Nephron progenitor cell (in vitro differentiated cells): ENCODE results near the gene ABT1.

Experiments
- DNase-seq: peaks from one replicate; pipeline ENCODE4 v3.0.0; 2021
- H3K27ac Mint-ChIP-seq: 2 replicates; pipeline ENCODE4 v1.8.0; 2021; ENCODE audit warnings: mild to moderate bottlenecking, moderate library complexity, mixed read lengths
- H3K27me3 Mint-ChIP-seq: 2 replicates; pipeline ENCODE4 v1.8.0; 2021; ENCODE audit warnings: mild to moderate bottlenecking, low read depth, mixed read lengths; ENCODE audit not compliant: poor library complexity
- H3K36me3 Mint-ChIP-seq: 2 replicates; pipeline ENCODE4 v1.8.0; 2021; ENCODE audit warnings: low read depth, mixed read lengths
- H3K4me1 Mint-ChIP-seq: 2 replicates; pipeline ENCODE4 v1.8.0; 2021; ENCODE audit warnings: mixed read lengths
- H3K4me3 Mint-ChIP-seq: 2 replicates; pipeline ENCODE4 v1.8.0; 2021; ENCODE audit warnings: mild to moderate bottlenecking, moderate library complexity, mixed read lengths
- H3K9me3 Mint-ChIP-seq: 2 replicates; pipeline ENCODE4 v1.8.0; 2021; ENCODE audit warnings: mild to moderate bottlenecking, moderate library complexity, mixed read lengths
- CTCF ChIP-seq: fragments of 200-600 bp; sonication (generic); IDR thresholded peaks from 2 replicates; pipeline ENCODE4 v1.5.0; 2021; ENCODE audit warnings: antibody characterized with exemption

The ABT1 gene

GRCh38 chr6:26561533-26562466 is 35.0 kb upstream of the ABT1 start:
- H3K36me3 Mint-ChIP-seq = no peaks in the 10 kb centered on the region
- TF ChIP-seq CTCF = no peak
- peaks cover 22% of the 10 kb centered on the region for H3K9me3 Mint-ChIP-seq
- H3K27ac Mint-ChIP-seq = no peak overlapping the region
- DNase-seq = no peak
- H3K4me1 Mint-ChIP-seq = no peaks in the 10 kb centered on the region
- H3K27me3 Mint-ChIP-seq = peaks cover 14% of the 10 kb centered on the region
- H3K4me3 Mint-ChIP-seq = no peak overlapping the region

- no peak for DNase-seq
- H3K27ac Mint-ChIP-seq = no peak overlapping the region
- peaks cover 23% of the 10 kb centered on the region for H3K9me3 Mint-ChIP-seq
- no peak for TF ChIP-seq CTCF
- H3K36me3 Mint-ChIP-seq = no peaks in the 10 kb centered on the region
- peaks cover 9% of the 10 kb centered on the region for H3K27me3 Mint-ChIP-seq
- no peaks in the 10 kb centered on the region for H3K4me1 Mint-ChIP-seq
- H3K4me3 Mint-ChIP-seq = no peak overlapping the region
Observed at GRCh38 chr6:26563488-26563887, 33.3 kb upstream of the ABT1 start.

- no peak for TF ChIP-seq CTCF
- DNase-seq = peak; percentile 98
- peaks cover 3% of the 10 kb centered on the region for H3K9me3 Mint-ChIP-seq
- H3K36me3 Mint-ChIP-seq = no peaks in the 10 kb centered on the region
- H3K27me3 Mint-ChIP-seq = peaks cover 32% of the 10 kb centered on the region
- H3K27ac Mint-ChIP-seq = peak overlapping the region; percentile 82
- H3K4me1 Mint-ChIP-seq = no peaks in the 10 kb centered on the region
- peak overlapping the region; percentile 95 for H3K4me3 Mint-ChIP-seq
Observed at GRCh38 chr6:26568601-26569432, 27.9 kb upstream of the ABT1 start.

- no peak for DNase-seq
- Mint-ChIP-seq H3K9me3 (peaks cover 3% of the 10 kb centered on the region), H3K36me3 (no peaks in the 10 kb centered on the region), H3K4me1 (no peaks in the 10 kb centered on the region), H3K27me3 (peaks cover 38% of the 10 kb centered on the region), H3K4me3 (peak overlapping the region; percentile 95), H3K27ac (no peak overlapping the region)
- TF ChIP-seq CTCF = no peak
Observed at GRCh38 chr6:26569433-26569764, 27.4 kb upstream of the ABT1 start.

GRCh38 chr6:26570027-26570809 is 26.5 kb upstream of the ABT1 start:
- Mint-ChIP-seq H3K27ac (no peak overlapping the region), H3K27me3 (peaks cover 43% of the 10 kb centered on the region), H3K9me3 (peaks cover 3% of the 10 kb centered on the region), H3K4me1 (no peaks in the 10 kb centered on the region), H3K4me3 (no peak overlapping the region), H3K36me3 (no peaks in the 10 kb centered on the region)
- no peak for TF ChIP-seq CTCF
- no peak for DNase-seq
